ENCODE results near the gene RSBN1L.

The RSBN1L gene

GRCh38 chr7:77657427-77658224 lies 38.6 kb upstream of the RSBN1L start:
- Histone ChIP-seq H3K27ac (peak overlapping the region in 2 of 11 experiments; percentile 46 to 54; a peak in 4 of 22 replicates), H3K4me1 (peaks cover 0 to 16% (median 0%) of the 10 kb centered on the region in 10 experiments; a peak in 8 of 20 replicates), H4K20me1 (peaks cover 0 to 31% (median 0%) of the 10 kb centered on the region in 11 experiments; a peak in 5 of 22 replicates), H3K4me2 (peak overlapping the region in 1 of 11 experiments; percentile 26; a peak in 1 of 22 replicates), H3K9me3 (replicated peaks in 1 of 11) (no peaks in the 10 kb centered on the region), H3K36me3 (peaks cover 7 to 99% (median 71%) of the 10 kb centered on the region in 11 experiments; a peak in 17 of 22 replicates), H3K9ac (peak overlapping the region in 2 of 11 experiments; percentile 27 to 40; a peak in 2 of 22 replicates), H3K4me3 (no peak overlapping the region), H3K27me3 (no peaks in the 10 kb centered on the region)
- no peak for TF ChIP-seq Cebpa-rat (IDR thresholded peaks at IDR 0.05)

GRCh38 chr7:77658928-77659327 lies 37.3 kb upstream of the RSBN1L start:
- no peak for TF ChIP-seq Cebpa-rat (IDR thresholded peaks at IDR 0.05)
- Histone ChIP-seq H3K4me3 (no peak overlapping the region), H3K27me3 (no peaks in the 10 kb centered on the region)

GRCh38 chr7:77661816-77662215 lies 34.4 kb upstream of the RSBN1L start:
- H3K27me3 ChIP-seq, result no peaks in the 10 kb centered on the region
- peaks cover 5 to 97% (median 44%) of the 10 kb centered on the region in 11 experiments; a peak in 15 of 22 replicates for H3K36me3 ChIP-seq
- peaks cover 0 to 23% (median 0%) of the 10 kb centered on the region in 11 experiments; a peak in 4 of 22 replicates for H4K20me1 ChIP-seq
- no peak overlapping the region for H3K4me2 ChIP-seq
- no peak overlapping the region for H3K27ac ChIP-seq
- no peak overlapping the region for H3K4me3 ChIP-seq
- peaks cover 0 to 14% (median 0%) of the 10 kb centered on the region in 10 experiments; a peak in 8 of 20 replicates for H3K4me1 ChIP-seq
- no peak overlapping the region for H3K9ac ChIP-seq
- TF ChIP-seq Cebpa-rat (IDR thresholded peaks at IDR 0.05), result no peak
- no peaks in the 10 kb centered on the region for H3K9me3 ChIP-seq (replicated peaks in 1 of 11)

More at GRCh38 chr7:77658928-77659327, 37.3 kb upstream of the RSBN1L start:
- H3K27ac ChIP-seq, result no peak overlapping the region; a peak in 2 of 22 replicates
- no peak overlapping the region for H3K4me2 ChIP-seq
- H3K36me3 ChIP-seq, result peaks cover 7 to 97% (median 61%) of the 10 kb centered on the region in 11 experiments; a peak in 17 of 22 replicates
- peaks cover 0 to 28% (median 0%) of the 10 kb centered on the region in 11 experiments; a peak in 5 of 22 replicates for H4K20me1 ChIP-seq
- no peaks in the 10 kb centered on the region for H3K9me3 ChIP-seq (replicated peaks in 1 of 11)
- H3K4me1 ChIP-seq, result peaks cover 0 to 16% (median 0%) of the 10 kb centered on the region in 10 experiments; a peak in 8 of 20 replicates
- no peak overlapping the region for H3K9ac ChIP-seq

- TF ChIP-seq Cebpa-rat (IDR thresholded peaks at IDR 0.05), result no peak
- Histone ChIP-seq H3K9me3 (replicated peaks in 1 of 11) (no peaks in the 10 kb centered on the region), H3K36me3 (peaks cover 0 to 98% (median 40%) of the 10 kb centered on the region in 11 experiments; a peak in 13 of 22 replicates), H3K4me2 (no peak overlapping the region), H3K27ac (no peak overlapping the region), H3K27me3 (no peaks in the 10 kb centered on the region), H3K4me3 (no peak overlapping the region), H3K9ac (no peak overlapping the region), H3K4me1 (peaks cover 0 to 4% (median 0%) of the 10 kb centered on the region in 10 experiments; a peak in 3 of 20 replicates), H4K20me1 (peaks cover 0 to 18% (median 0%) of the 10 kb centered on the region in 11 experiments; a peak in 4 of 22 replicates)
Observed at GRCh38 chr7:77662869-77663268, 33.4 kb upstream of the RSBN1L start.

- Histone ChIP-seq H3K27me3 (no peaks in the 10 kb centered on the region), H4K20me1 (peaks cover 0 to 18% (median 0%) of the 10 kb centered on the region in 11 experiments; a peak in 2 of 22 replicates), H3K4me3 (no peak overlapping the region), H3K9me3 (replicated peaks in 1 of 11) (no peaks in the 10 kb centered on the region), H3K36me3 (peaks cover 0 to 97% (median 39%) of the 10 kb centered on the region in 11 experiments; a peak in 13 of 22 replicates), H3K4me2 (no peak overlapping the region), H3K9ac (no peak overlapping the region), H3K4me1 (peaks cover 0 to 4% (median 0%) of the 10 kb centered on the region in 10 experiments; a peak in 1 of 20 replicates), H3K27ac (no peak overlapping the region)
- TF ChIP-seq Cebpa-rat (IDR thresholded peaks at IDR 0.05), result no peak
Observed at GRCh38 chr7:77664715-77665114, 31.5 kb upstream of the RSBN1L start.

GRCh38 chr7:77665161-77665560 lies 31.1 kb upstream of the RSBN1L start:
- Histone ChIP-seq H3K27ac (no peak overlapping the region), H3K27me3 (no peaks in the 10 kb centered on the region), H3K9me3 (replicated peaks in 1 of 11) (no peaks in the 10 kb centered on the region), H4K20me1 (peaks cover 0 to 18% (median 0%) of the 10 kb centered on the region in 11 experiments; a peak in 2 of 22 replicates), H3K4me2 (no peak overlapping the region), H3K9ac (no peak overlapping the region), H3K4me1 (peaks cover 0 to 4% (median 0%) of the 10 kb centered on the region in 10 experiments; a peak in 1 of 20 replicates), H3K36me3 (peaks cover 0 to 97% (median 39%) of the 10 kb centered on the region in 11 experiments; a peak in 13 of 22 replicates), H3K4me3 (no peak overlapping the region)
- no peak for TF ChIP-seq Cebpa-rat (IDR thresholded peaks at IDR 0.05)

- Histone ChIP-seq H3K4me3 (no peak overlapping the region), H3K9me3 (replicated peaks in 1 of 11) (no peaks in the 10 kb centered on the region), H3K36me3 (peaks cover 0 to 97% (median 18%) of the 10 kb centered on the region in 11 experiments; a peak in 12 of 22 replicates), H3K27ac (no peak overlapping the region), H3K27me3 (no peaks in the 10 kb centered on the region), H3K4me1 (peaks cover 0 to 4% (median 0%) of the 10 kb centered on the region in 10 experiments; a peak in 1 of 20 replicates), H3K4me2 (no peak overlapping the region), H4K20me1 (peaks cover 0 to 18% (median 0%) of the 10 kb centered on the region in 11 experiments; a peak in 2 of 22 replicates), H3K9ac (no peak overlapping the region)
- TF ChIP-seq Cebpa-rat (IDR thresholded peaks at IDR 0.05), result no peak
Observed at GRCh38 chr7:77667459-77668086, 28.7 kb upstream of the RSBN1L start.

GRCh38 chr7:77674878-77675277 lies 21.4 kb upstream of the RSBN1L start:
- Histone ChIP-seq H3K27me3 (no peaks in the 10 kb centered on the region), H3K27ac (no peak overlapping the region), H3K4me2 (no peak overlapping the region), H3K36me3 (peaks cover 0 to 38% (median 0%) of the 10 kb centered on the region in 11 experiments; a peak in 7 of 22 replicates), H4K20me1 (0 out of 22 replicates have a peak, but pooled peaks cover 0 to 5% (median 0%) of the 10 kb centered on the region in 11 experiments), H3K4me1 (no peaks in the 10 kb centered on the region), H3K9ac (no peak overlapping the region), H3K9me3 (replicated peaks in 1 of 11) (no peaks in the 10 kb centered on the region; a peak in 1 of 22 replicates), H3K4me3 (no peak overlapping the region)
- TF ChIP-seq Cebpa-rat (IDR thresholded peaks at IDR 0.05), result no peak

Measured in BLaER1 treated with 17β-estradiol and CSF1 and Interleukin-3, amounts not matched to agents 10 nM and 100 nM (cell line).